Activated CD8-positive, alpha-beta memory T cell treated with anti-CD3 and anti-CD28 coated beads, Interleukin-2, amount 50 U/mL, for 24 hours (primary cell): ENCODE measurements around the gene CDKAL1.
"Not testable (repeated sequence)": the region's sequence is repeated elsewhere in the genome, so short reads cannot be mapped to it uniquely, and the experiment has no call there.

Source experiments
- DNase-seq: peaks from one replicate; pipeline ENCODE4 v3.0.0-alpha.2; 2020; ENCODE audit errors: extremely low read depth

The CDKAL1 gene

GRCh38 chr6:21176197-21176596, 641.9 kb downstream of the CDKAL1 start:
- no peak for DNase-seq

GRCh38 chr6:21180155-21180554, 645.9 kb downstream of the CDKAL1 start:
- no peak for DNase-seq

GRCh38 chr6:21180800-21181337, 646.6 kb downstream of the CDKAL1 start:
- DNase-seq, result no peak

- no peak for DNase-seq
These were observed 647.6 kb downstream of the CDKAL1 start for GRCh38 chr6:21181866-21182265.

GRCh38 chr6:21182589-21182988, 648.3 kb downstream of the CDKAL1 start:
- DNase-seq, result no peak

GRCh38 chr6:21185861-21186478, 651.7 kb downstream of the CDKAL1 start:
- DNase-seq, result no peak

GRCh38 chr6:21186479-21187055, 652.3 kb downstream of the CDKAL1 start:
- DNase-seq, result no peak

- no peak for DNase-seq
These were observed 653.2 kb downstream of the CDKAL1 start for GRCh38 chr6:21187485-21187884.

- no peak for DNase-seq
These were observed 654.4 kb downstream of the CDKAL1 start for GRCh38 chr6:21188505-21189223.

- no peak for DNase-seq
These were observed 655.5 kb downstream of the CDKAL1 start for GRCh38 chr6:21189759-21190158.

- DNase-seq, result no peak
These were observed 656.4 kb downstream of the CDKAL1 start for GRCh38 chr6:21190701-21191100.

- DNase-seq, result no peak
These were observed 659.7 kb downstream of the CDKAL1 start for GRCh38 chr6:21193790-21194475.

GRCh38 chr6:21195301-21195700, 661.0 kb downstream of the CDKAL1 start:
- not testable (repeated sequence) for DNase-seq

- DNase-seq, result no peak
These were observed 663.9 kb downstream of the CDKAL1 start for GRCh38 chr6:21198032-21198640.

GRCh38 chr6:21199262-21199661, 665.0 kb downstream of the CDKAL1 start:
- DNase-seq, result no peak

GRCh38 chr6:21200134-21200870, 666.0 kb downstream of the CDKAL1 start:
- no peak for DNase-seq

- no peak for DNase-seq
These were observed 666.9 kb downstream of the CDKAL1 start for GRCh38 chr6:21201187-21201586.

- DNase-seq, result no peak
These were observed 667.5 kb downstream of the CDKAL1 start for GRCh38 chr6:21201637-21202350.

GRCh38 chr6:21202521-21202920, 668.3 kb downstream of the CDKAL1 start:
- no peak for DNase-seq

- DNase-seq, result no peak
These were observed 670.7 kb downstream of the CDKAL1 start for GRCh38 chr6:21204951-21205350.
